IPS-NIHi11 (cell line): ENCODE data around the gene CIAO3.
"Not testable (repeated sequence)": the region's sequence is repeated elsewhere in the genome, so short reads cannot be mapped to it uniquely, and the experiment has no call there.

ENCODE experiments used
- DNase-seq: peaks from one replicate; pipeline ENCODE4 v3.0.0; 2012; ENCODE audit warnings: mixed read lengths, low spot score

Gene CIAO3

GRCh38 chr16:740764-741505 is at the start of gene CIAO3:
Gene CIAO3, minus strand, starts transcription at chr16:740997. Its CDS starts 12 bp downstream, at chr16:740985.
- DNase-seq: peak; percentile 96

- DNase-seq: no peak
These were observed 49.3 kb upstream of the CIAO3 start for GRCh38 chr16:790086-790485.

DNA sequence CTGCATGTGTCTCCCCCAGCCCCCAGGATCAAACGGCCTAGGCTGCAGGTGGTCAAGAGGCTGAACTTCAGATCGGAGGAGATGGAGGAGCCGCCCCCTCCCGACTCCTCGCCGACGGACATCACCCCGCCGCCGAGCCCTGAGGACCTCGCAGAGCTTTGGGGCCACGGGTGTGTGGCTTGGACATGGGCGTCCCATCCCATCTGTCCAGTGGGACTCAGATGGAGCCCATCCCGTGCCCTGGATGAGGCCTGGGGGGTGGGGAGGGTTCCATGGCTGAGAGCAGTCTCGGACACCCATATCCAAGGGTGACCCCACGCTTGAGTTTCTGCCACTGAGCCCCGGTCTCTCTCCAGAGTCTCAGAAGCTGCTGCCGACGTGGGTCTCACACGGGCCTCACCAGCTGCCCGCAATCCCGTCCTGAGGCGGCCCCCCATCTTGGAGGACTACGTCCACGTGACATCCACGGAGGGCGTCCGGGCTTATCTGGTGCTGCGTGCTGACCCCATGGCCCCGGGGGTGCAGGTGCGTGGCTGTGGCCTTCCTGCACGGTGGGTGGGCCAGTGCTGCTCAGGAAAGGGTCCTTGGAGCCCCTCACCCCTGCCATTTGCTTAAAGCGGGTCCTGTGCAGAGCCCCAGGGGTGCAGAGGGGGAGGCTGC is 48.5 kb upstream of the CIAO3 start:
- no peak for DNase-seq

GRCh38 chr16:788399-789126 is 47.8 kb upstream of the CIAO3 start, which contains the start of gene CHTF18:
Gene CHTF18, plus strand, starts transcription at chr16:788620. Its CDS starts 65 bp downstream, at chr16:788685.
- peak; percentile 100 for DNase-seq

GRCh38 chr16:787978-788398 is 47.2 kb upstream of the CIAO3 start, which contains the start of gene RPUSD1:
Gene RPUSD1, minus strand, starts transcription at chr16:788381. Its CDS starts 644 bp downstream, at chr16:787737.
- DNase-seq: no peak

DNA sequence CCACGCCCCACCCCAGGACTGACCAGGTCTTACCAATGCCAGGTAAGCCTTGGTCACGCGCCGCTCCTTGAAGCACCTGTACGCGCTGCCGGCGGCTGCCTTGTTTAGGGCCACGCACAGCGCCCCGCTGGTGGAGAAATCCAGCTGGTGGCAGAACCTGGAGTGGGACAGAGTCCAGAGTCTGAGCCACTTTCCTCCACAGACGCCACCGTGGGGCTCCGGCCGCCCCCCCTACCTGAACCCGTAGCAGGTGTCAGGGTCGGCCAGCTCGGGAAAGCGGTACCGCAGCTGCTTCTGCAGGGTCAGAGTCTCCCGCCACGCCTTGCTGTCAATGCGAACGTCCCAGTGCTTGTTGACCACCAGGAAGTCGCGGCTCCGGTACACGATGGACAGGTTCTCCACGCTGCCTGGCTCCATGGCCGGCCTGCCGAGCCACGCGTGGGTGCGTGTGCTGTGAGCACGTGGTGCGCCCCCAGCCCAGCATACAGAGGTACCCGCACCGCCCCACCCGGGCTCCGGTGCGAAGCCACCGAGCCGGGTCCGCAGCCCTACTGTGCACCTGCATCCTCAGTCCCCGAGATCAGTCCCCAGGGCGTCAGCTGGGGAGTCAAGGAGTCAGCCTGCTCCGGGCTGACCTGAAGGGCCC is 46.6 kb upstream of the CIAO3 start:
- DNase-seq: no peak

DNA sequence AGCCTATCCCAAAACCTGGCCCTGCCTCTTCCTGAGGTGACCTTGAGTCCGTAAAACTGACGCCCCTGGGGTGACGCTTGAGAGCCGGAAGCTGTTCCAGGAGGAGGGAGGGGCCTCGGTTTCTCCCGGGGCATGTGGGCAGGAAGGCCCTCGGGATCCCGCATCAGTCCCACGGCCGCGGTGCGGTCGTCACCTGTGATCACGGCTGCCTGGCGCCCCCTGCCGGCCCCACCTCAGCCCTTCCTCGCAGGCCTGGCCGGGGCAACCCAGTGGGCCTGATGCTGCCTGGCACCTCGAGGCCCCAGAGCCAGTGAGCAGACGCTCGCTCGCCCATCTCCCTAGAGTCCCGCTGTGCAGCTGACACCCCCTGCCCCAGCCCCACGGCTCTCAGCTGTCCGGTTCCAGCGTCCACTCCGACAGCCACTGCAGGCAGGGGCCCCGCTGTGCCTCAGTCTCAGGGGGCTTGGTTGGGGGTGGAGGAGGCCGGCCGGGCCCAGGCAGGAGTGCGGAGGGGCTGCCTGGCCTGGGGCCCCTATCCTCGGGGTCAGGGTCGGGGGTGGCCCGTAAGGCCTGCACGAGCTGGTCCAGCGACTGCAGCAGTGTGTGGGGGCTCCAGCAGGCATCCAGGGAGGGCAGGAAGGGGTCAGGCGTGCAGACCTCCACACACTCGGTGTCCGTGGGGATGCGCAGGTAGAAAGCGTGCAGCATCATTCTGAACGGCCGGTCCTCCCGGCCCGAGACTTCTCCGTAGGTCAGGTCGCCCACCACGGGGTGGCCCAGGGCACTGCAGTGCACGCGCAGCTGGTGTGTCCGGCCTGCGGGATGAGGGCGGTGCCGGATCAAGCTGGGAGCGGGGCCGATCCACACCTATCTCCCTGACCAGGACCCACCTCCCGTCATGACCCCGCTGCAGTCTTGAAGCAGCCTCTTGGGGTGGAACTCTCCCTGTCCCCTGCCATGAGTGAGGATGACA is 45.1 kb upstream of the CIAO3 start:
- DNase-seq: peak; percentile 90

DNA sequence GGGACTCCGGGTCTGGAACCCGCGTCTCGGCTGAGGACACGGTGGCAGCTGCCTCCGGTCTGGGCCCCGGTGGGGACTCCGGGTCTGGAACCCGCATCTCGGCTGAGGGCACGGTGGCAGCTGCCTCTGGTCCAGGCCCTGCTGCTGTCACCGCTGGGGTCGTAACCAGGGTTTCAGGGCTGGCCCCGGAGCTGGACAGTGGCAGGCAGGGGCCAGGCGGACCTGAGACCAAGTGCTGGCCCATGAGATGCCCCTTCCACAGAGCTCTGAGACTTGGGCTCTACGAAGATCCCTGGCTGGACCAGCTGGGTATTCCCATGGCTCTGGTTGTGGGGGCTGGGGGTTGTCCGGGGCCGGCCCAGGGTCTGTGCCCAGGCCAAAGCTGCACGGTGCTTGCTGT is 43.6 kb upstream of the CIAO3 start:
- no peak for DNase-seq

DNA sequence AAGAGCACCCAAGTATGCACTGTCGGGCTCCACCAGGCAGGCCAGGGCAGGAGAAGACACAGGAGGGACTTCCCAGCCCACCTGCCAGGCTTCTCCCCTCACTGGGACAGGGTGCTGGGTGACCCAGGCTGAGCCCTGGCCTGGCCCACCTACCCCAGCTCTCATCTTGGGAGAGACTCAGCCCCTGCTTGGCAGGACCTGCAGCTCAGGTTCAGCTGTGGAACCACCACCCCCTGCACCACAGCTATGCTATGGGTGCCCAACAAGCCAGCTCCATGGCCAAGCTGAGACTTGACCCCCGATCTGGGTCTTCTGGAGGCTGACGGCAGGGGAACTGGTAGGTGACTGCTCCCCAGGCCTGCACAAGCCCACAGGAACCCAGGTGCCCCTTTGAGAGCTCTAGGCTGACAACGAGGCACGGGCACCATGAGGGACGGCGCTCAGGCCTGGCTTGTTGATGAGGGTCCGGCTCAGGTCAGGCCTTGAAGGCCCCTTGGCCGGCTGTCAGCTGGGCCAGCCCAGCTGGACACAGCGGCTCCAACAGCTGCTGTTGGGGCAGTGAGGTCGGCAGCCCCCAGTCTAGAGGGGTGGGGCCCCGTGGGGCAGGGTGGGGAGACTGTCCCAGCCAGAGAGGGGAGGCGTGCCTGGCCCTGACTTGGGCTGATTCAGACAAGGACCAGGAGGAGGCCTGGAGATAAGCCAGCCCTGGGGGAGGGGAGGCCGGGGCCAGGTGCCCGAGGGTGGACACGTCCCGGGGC is 42.8 kb upstream of the CIAO3 start:
- no peak for DNase-seq

DNA sequence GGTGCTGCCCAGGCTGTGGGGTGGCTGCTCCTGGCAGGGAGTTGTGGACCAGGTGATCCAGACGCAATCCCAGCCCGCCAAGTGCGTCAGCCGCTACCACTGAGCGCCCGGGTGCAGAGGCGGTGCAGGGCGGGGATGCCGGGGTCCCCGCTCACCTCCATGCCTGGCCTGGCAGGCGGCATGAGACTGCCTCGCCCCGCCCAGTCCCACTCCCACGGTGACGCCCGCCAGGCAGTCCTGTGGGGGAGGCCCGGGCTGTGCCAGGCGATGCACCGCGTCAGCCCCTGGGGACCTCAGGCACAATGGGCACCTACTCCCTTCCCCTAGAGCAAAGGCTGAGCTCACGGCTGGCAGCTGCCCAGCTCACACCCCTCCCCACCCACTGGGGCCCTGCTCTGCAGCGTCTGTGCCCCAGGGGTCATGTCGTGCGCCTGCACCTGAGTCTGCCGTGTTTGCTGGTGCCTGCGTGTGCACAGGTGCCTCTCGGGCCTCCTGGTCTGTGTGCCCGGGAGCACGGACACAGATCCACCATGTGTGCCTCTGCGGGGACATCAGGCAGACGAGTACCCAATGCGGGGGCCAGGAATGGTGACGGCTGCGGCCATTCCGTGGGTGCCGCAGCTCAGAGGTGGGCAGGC is 42.1 kb upstream of the CIAO3 start:
- DNase-seq: no peak

DNA sequence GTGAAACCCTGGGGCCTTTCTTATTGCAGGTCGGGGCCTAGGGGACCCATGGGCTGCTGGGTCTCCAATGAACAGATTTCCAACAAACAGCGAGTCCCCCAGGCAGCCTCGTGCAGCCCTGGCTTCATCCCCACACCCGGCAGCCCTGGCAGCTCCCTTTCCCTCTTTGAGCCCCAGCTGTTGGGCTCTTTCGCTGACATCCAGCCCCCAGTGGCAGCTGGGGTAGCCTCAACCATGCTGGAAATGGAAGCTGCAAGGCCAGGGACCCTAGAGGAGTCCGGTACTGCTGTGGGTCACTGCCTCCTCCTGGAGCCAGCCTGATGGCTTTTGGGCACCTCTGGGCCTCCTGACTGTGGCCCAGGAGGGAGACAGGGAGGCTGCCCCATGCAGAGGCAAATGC is 41.5 kb upstream of the CIAO3 start:
- DNase-seq: no peak

GRCh38 chr16:781346-782010 is 40.7 kb upstream of the CIAO3 start:
- no peak for DNase-seq

DNA sequence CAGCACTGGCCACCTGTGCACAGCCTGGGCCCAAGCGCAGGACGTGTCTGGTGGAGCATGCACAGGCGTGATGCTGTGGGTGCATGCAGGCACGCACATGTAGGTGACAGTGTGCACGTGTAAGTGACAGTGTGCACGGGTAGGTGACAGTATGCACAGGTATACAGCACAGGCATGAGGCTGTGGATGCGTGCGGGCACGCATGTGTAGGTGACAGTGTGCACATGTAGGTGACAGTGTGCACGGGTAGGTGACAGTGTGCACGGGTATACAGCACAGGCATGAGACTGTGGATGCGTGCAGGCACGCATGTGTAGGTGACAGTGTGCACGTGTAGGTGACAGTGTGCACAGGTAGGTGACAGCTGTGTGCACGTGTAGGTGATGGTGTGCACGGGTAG is 39.5 kb upstream of the CIAO3 start:
- DNase-seq: no peak

GRCh38 chr16:779561-779960 is 38.8 kb upstream of the CIAO3 start:
- DNase-seq: no peak

DNA sequence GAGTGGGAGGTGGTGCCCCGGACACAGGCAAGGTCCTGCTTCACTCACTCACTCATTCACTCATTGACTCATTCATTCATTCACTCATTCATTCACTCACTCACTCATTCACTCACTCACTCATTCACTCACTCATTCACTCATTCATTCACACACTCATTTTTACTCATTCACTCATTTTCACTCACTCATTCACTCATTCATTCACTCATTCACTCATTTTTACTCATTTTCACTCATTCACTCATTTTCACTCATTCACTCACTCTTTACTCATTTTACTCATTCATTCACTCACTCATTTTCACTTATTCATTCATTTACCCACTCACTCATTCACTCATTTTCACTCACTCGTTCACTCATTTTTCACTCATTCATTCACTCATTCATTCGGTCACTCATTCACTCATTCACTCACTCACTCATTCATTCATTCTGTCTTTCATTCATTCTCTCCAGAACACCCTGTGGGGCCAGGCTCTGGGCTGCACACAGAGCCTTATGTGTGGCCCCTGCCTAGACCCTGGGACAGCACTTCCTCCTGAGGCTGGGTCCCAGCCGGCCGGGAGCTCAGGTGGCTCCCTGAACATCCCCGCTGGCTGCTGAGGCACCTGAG is 38.2 kb upstream of the CIAO3 start:
- no peak for DNase-seq

GRCh38 chr16:778447-778846 is 37.6 kb upstream of the CIAO3 start:
- DNase-seq: no peak

- DNase-seq: no peak
These were observed 37.0 kb upstream of the CIAO3 start for GRCh38 chr16:777826-778225.

- no peak for DNase-seq
These were observed 36.0 kb upstream of the CIAO3 start for GRCh38 chr16:776824-777223.

GRCh38 chr16:776298-776697 is 35.5 kb upstream of the CIAO3 start:
- DNase-seq: not testable (repeated sequence)
